ENCODE measurements around the gene SF3B1.
A peak's percentile ranks its signal among the peaks of the same experiment; 100 is the strongest.
"Not testable (repeated sequence)": the region's sequence is repeated elsewhere in the genome, so short reads cannot be mapped to it uniquely, and the experiment has no call there.

SF3B1 gene

GRCh38 chr2:197452754-197453122 lies 17.9 kb upstream of the SF3B1 start:
- in situ Hi-C loops (cut with HindIII; ENCODE audit: low sequenced_read_pairs) = no loop called here
- no peak for DNase-seq (ENCODE audit: low read depth)

GRCh38 chr2:197450935-197451358 lies 16.1 kb upstream of the SF3B1 start:
- DNase-seq (ENCODE audit: low read depth); H3K4me3 ChIP-seq (ENCODE audit: low read depth, low read length); in situ Hi-C loops (cut with HindIII; ENCODE audit: low sequenced_read_pairs): not testable (repeated sequence)

More at GRCh38 chr2:197452754-197453122, 17.9 kb upstream of the SF3B1 start:
- peak overlapping the region; percentile 72 for H3K4me3 ChIP-seq (ENCODE audit: low read depth, low read length)
- TF ChIP-seq CTCF (IDR thresholded peaks at IDR 0.05; ENCODE audit: low read depth, low read length, missing control alignments) = no peak

GRCh38 chr2:197450465-197450864 lies 15.6 kb upstream of the SF3B1 start:
- in situ Hi-C loops (cut with HindIII; ENCODE audit: low sequenced_read_pairs) = no loop called here
- no peak overlapping the region for H3K4me3 ChIP-seq (ENCODE audit: low read depth, low read length)
- no peak for TF ChIP-seq CTCF (IDR thresholded peaks at IDR 0.05; ENCODE audit: low read depth, low read length, missing control alignments)
- DNase-seq (ENCODE audit: low read depth) = no peak

- no peak overlapping the region for H3K4me3 ChIP-seq (ENCODE audit: low read depth, low read length)
- in situ Hi-C loops (cut with HindIII; ENCODE audit: low sequenced_read_pairs) = no loop called here
- DNase-seq (ENCODE audit: low read depth) = no peak
- TF ChIP-seq CTCF (IDR thresholded peaks at IDR 0.05; ENCODE audit: low read depth, low read length, missing control alignments) = no peak
Measured at GRCh38 chr2:197446844-197447243, 12.0 kb upstream of the SF3B1 start.

GRCh38 chr2:197445746-197446145 lies 10.9 kb upstream of the SF3B1 start:
- H3K4me3 ChIP-seq (ENCODE audit: low read depth, low read length) = no peak overlapping the region
- in situ Hi-C loops (cut with HindIII; ENCODE audit: low sequenced_read_pairs) = no loop called here
- no peak for TF ChIP-seq CTCF (IDR thresholded peaks at IDR 0.05; ENCODE audit: low read depth, low read length, missing control alignments)
- no peak for DNase-seq (ENCODE audit: low read depth)

GRCh38 chr2:197442857-197443256 lies 8.0 kb upstream of the SF3B1 start:
- no peak for DNase-seq (ENCODE audit: low read depth)
- no peak overlapping the region for H3K4me3 ChIP-seq (ENCODE audit: low read depth, low read length)
- TF ChIP-seq CTCF (IDR thresholded peaks at IDR 0.05; ENCODE audit: low read depth, low read length, missing control alignments) = no peak
- in situ Hi-C loops (cut with HindIII; ENCODE audit: low sequenced_read_pairs) = no loop called here

GRCh38 chr2:197437380-197437779 lies 2.6 kb upstream of the SF3B1 start:
- in situ Hi-C loops (cut with HindIII; ENCODE audit: low sequenced_read_pairs) = no loop called here

More at GRCh38 chr2:197437380-197437779, 2.6 kb upstream of the SF3B1 start:
- no peak for TF ChIP-seq CTCF (IDR thresholded peaks at IDR 0.05; ENCODE audit: low read depth, low read length, missing control alignments)
- no peak for DNase-seq (ENCODE audit: low read depth)
- no peak overlapping the region for H3K4me3 ChIP-seq (ENCODE audit: low read depth, low read length)

All from astrocyte of the cerebellum (primary cell).